OCI-LY1 (cell line): Measurements from ENCODE around the gene PACRG.

ENCODE experiments used
- EZH2 ChIP-seq: fragments of 200-600 bp; sonication (generic), shearing (Covaris generic); IDR thresholded peaks from 2 replicates; pipeline ENCODE4 v1.8.0; 2017; ENCODE audit warnings: borderline replicate concordance, mixed run types, mild to moderate bottlenecking, antibody characterized with exemption, low read length, moderate library complexity, mixed read lengths
- TF ChIP-seq, protein P1 (sequence below): fragments of 200-600 bp; sonication (generic), shearing (Covaris generic); IDR thresholded peaks from 2 replicates; pipeline ENCODE4 v1.5.1; 2017; ENCODE audit warnings: mild to moderate bottlenecking, antibody characterized with exemption, low read length, moderate library complexity, mixed read lengths

DNA sequence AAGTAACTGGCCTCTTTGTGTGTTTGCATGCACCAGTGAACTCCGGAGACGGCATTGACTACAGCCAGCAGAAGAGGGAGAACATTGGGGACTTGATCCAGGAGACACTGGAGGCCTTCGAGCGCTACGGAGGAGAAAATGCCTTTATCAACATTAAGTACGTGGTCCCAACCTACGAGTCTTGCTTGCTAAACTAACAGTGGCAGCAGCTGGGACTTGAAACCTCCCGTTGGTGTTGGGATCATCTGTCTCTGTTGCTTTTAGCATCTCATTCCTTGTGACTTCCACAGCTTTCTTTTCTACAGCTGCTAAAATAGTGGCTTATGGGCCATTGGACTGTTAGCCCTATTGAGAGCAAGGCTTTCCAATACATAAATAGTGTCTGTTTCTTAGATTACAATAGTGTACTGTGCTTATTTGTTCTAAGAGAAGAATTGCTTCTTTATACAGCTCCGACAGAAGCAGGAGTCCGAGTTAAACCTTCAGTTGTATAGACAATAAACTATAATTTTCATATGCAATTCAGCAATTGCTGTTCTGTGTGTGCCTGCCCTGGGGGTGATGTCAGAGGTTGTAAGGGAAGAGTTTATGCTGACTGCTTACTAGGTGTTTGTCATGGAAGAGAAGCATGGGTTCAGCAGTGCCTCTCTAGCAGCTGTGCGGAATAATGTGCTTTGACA is 587.2 kb downstream of the PACRG start:
- TF ChIP-seq, protein P1, sequence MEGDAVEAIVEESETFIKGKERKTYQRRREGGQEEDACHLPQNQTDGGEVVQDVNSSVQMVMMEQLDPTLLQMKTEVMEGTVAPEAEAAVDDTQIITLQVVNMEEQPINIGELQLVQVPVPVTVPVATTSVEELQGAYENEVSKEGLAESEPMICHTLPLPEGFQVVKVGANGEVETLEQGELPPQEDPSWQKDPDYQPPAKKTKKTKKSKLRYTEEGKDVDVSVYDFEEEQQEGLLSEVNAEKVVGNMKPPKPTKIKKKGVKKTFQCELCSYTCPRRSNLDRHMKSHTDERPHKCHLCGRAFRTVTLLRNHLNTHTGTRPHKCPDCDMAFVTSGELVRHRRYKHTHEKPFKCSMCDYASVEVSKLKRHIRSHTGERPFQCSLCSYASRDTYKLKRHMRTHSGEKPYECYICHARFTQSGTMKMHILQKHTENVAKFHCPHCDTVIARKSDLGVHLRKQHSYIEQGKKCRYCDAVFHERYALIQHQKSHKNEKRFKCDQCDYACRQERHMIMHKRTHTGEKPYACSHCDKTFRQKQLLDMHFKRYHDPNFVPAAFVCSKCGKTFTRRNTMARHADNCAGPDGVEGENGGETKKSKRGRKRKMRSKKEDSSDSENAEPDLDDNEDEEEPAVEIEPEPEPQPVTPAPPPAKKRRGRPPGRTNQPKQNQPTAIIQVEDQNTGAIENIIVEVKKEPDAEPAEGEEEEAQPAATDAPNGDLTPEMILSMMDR: no peak
- TF ChIP-seq EZH2: no peak
